GM12891 (cell line): ENCODE data around the gene CTNND2.

Source experiments
- DNase-seq: peaks from one replicate; pipeline ENCODE4 v3.0.0; 2011; ENCODE audit warnings: low spot score; ENCODE audit not compliant: insufficient read length
- FAIRE-seq: peaks from 2 replicates; lab custom pipeline; 2011; peaks lifted over from hg19 to GRCh38; lab: Jason Lieb, UNC
- PAX5 ChIP-seq: IDR thresholded peaks from 2 replicates; pipeline ENCODE4 v1.6.1; 2011; ENCODE audit warnings: low read length, moderate library complexity, mild to moderate bottlenecking; ENCODE audit not compliant: insufficient read depth, severe bottlenecking
- POLR2A ChIP-seq: IDR thresholded peaks from 2 replicates; pipeline ENCODE4 v1.6.1; 2011; ENCODE audit warnings: low read depth, low read length, control low read depth
- POLR2AphosphoS5 ChIP-seq: IDR thresholded peaks from 2 replicates; pipeline ENCODE4 v1.6.1; 2011; ENCODE audit warnings: low read depth, low read length, control low read depth
- POU2F2 ChIP-seq: IDR thresholded peaks from 2 replicates; pipeline ENCODE4 v1.6.1; 2011; ENCODE audit warnings: low read depth, mild to moderate bottlenecking, control low read depth, low read length, moderate library complexity
- SPI1 ChIP-seq: IDR thresholded peaks from 2 replicates; pipeline ENCODE4 v1.6.1; 2011; ENCODE audit warnings: low read depth, low read length, control low read depth
- TAF1 ChIP-seq: IDR thresholded peaks from 2 replicates; pipeline ENCODE4 v1.6.1; 2011; ENCODE audit warnings: low read depth, low read length, control low read depth

CTNND2 gene

GRCh38 chr5:11378461-11378860 is 525.8 kb downstream of the CTNND2 start:
- FAIRE-seq = no peak
- DNase-seq = no peak
- no peak for TF ChIP-seq PAX5
- no peak for TF ChIP-seq TAF1
- no peak for TF ChIP-seq POLR2A
- no peak for TF ChIP-seq SPI1
- TF ChIP-seq POLR2AphosphoS5 = no peak
- TF ChIP-seq POU2F2 = no peak

GRCh38 chr5:11377896-11378295 is 526.4 kb downstream of the CTNND2 start:
- no peak for DNase-seq
- TF ChIP-seq TAF1 (no peak), POU2F2 (no peak), SPI1 (no peak), PAX5 (no peak), POLR2AphosphoS5 (no peak), POLR2A (no peak)
- no peak for FAIRE-seq

- DNase-seq (no peak), FAIRE-seq (no peak)
- TF ChIP-seq POU2F2 = no peak
- no peak for TF ChIP-seq TAF1
- TF ChIP-seq POLR2A = no peak
- TF ChIP-seq POLR2AphosphoS5 = no peak
- TF ChIP-seq SPI1 = no peak
- TF ChIP-seq PAX5 = no peak
Observed at GRCh38 chr5:11372191-11372590, 532.1 kb downstream of the CTNND2 start.

- DNase-seq (no peak), FAIRE-seq (no peak)
- no peak for TF ChIP-seq POLR2AphosphoS5
- TF ChIP-seq POLR2A = no peak
- no peak for TF ChIP-seq POU2F2
Observed at GRCh38 chr5:11371021-11371420, 533.2 kb downstream of the CTNND2 start.

- no peak for FAIRE-seq
Observed at GRCh38 chr5:11364531-11364930, 539.7 kb downstream of the CTNND2 start.

GRCh38 chr5:11363631-11364178 is 540.5 kb downstream of the CTNND2 start:
- DNase-seq = no peak
- TF ChIP-seq PAX5 (no peak), POU2F2 (no peak), POLR2A (no peak), TAF1 (no peak), SPI1 (no peak), POLR2AphosphoS5 (no peak)

More at GRCh38 chr5:11364531-11364930, 539.7 kb downstream of the CTNND2 start:
- TF ChIP-seq TAF1 = no peak
- TF ChIP-seq POU2F2 = no peak
- no peak for TF ChIP-seq SPI1
- TF ChIP-seq POLR2A = no peak
- no peak for TF ChIP-seq POLR2AphosphoS5
- TF ChIP-seq PAX5 = no peak
- no peak for DNase-seq

GRCh38 chr5:11361768-11362167 is 542.5 kb downstream of the CTNND2 start:
- DNase-seq (no peak), FAIRE-seq (no peak)
- TF ChIP-seq POLR2AphosphoS5 (no peak), PAX5 (no peak), TAF1 (no peak), SPI1 (no peak), POLR2A (no peak), POU2F2 (no peak)

More at GRCh38 chr5:11363631-11364178, 540.5 kb downstream of the CTNND2 start:
- FAIRE-seq = no peak

- DNase-seq = no peak
- no peak for FAIRE-seq
- TF ChIP-seq POU2F2 (no peak), TAF1 (no peak), POLR2AphosphoS5 (no peak), POLR2A (no peak), SPI1 (no peak), PAX5 (no peak)
Observed at GRCh38 chr5:11357928-11358327, 546.3 kb downstream of the CTNND2 start.

- FAIRE-seq = no peak
- no peak for DNase-seq
- no peak for TF ChIP-seq SPI1
- TF ChIP-seq TAF1 = no peak
- TF ChIP-seq POLR2A = no peak
- no peak for TF ChIP-seq POLR2AphosphoS5
- no peak for TF ChIP-seq PAX5
- TF ChIP-seq POU2F2 = no peak
Observed at GRCh38 chr5:11355491-11355890, 548.8 kb downstream of the CTNND2 start.

GRCh38 chr5:11346336-11346735 is 557.9 kb downstream of the CTNND2 start:
- FAIRE-seq (no peak), DNase-seq (no peak)
- TF ChIP-seq POLR2A (no peak), PAX5 (no peak), SPI1 (no peak), POLR2AphosphoS5 (no peak), POU2F2 (no peak), TAF1 (no peak)
